GM23248 (cell line): ENCODE measurements around the gene PTGER2. TPM values are rescaled to one million over a fixed set of nuclear protein-coding genes. Genes with fewer than 3 reads are reported as not detected.

Experiments used
- DNase-seq: peaks from one replicate; pipeline ENCODE4 v3.0.0-alpha.2; 2015
- H2AFZ ChIP-seq: fragments of 200-600 bp; sonication (generic); 2 replicates; pipeline ENCODE4 v1.6.1; 2016; ENCODE audit warnings: antibody characterized with exemption
- H3F3A ChIP-seq: fragments of 200-600 bp; sonication (generic); 2 replicates; pipeline ENCODE4 v1.6.1; 2016; ENCODE audit warnings: mild to moderate bottlenecking, antibody characterized with exemption, mixed run types; ENCODE audit not compliant: insufficient read depth
- H3K27ac ChIP-seq: fragments of 200-600 bp; sonication (generic); 2 replicates; pipeline ENCODE4 v1.5.1; 2016; ENCODE audit warnings: mild to moderate bottlenecking
- H3K27me3 ChIP-seq: fragments of 200-600 bp; sonication (generic); replicated peaks from 2 replicates; pipeline ENCODE4 v1.6.1; 2016; ENCODE audit warnings: mild to moderate bottlenecking; ENCODE audit not compliant: insufficient read depth
- H3K36me3 ChIP-seq: fragments of 200-600 bp; sonication (generic); 2 replicates; pipeline ENCODE4 v1.6.1; 2016; ENCODE audit warnings: low read depth, mild to moderate bottlenecking
- H3K4me1 ChIP-seq: fragments of 200-600 bp; sonication (generic); 2 replicates; pipeline ENCODE4 v1.6.1; 2016; ENCODE audit warnings: mild to moderate bottlenecking; ENCODE audit not compliant: insufficient read depth
- H3K4me2 ChIP-seq: fragments of 200-600 bp; sonication (generic); one replicate; pipeline ENCODE4 v1.6.1; 2016; ENCODE audit warnings: mild to moderate bottlenecking; ENCODE audit not compliant: unreplicated experiment
- H3K4me3 ChIP-seq: fragments of 200-600 bp; sonication (generic); 2 replicates; pipeline ENCODE4 v1.5.1; 2016; ENCODE audit warnings: mild to moderate bottlenecking
- H3K79me2 ChIP-seq: fragments of 200-600 bp; sonication (generic); 2 replicates; pipeline ENCODE4 v1.6.1; 2016; ENCODE audit warnings: mild to moderate bottlenecking; ENCODE audit not compliant: insufficient read depth
- H3K9ac ChIP-seq: fragments of 200-600 bp; sonication (generic); 2 replicates; pipeline ENCODE4 v1.6.1; 2016; ENCODE audit warnings: mild to moderate bottlenecking
- H3K9me2 ChIP-seq: fragments of 200-600 bp; sonication (generic); 2 replicates; pipeline ENCODE4 v1.6.1; 2016; ENCODE audit warnings: mixed run types, mild to moderate bottlenecking, moderate library complexity; ENCODE audit not compliant: insufficient read depth
- H3K9me3 ChIP-seq: fragments of 200-600 bp; sonication (generic); one replicate; pipeline ENCODE4 v1.6.1; 2017; ENCODE audit warnings: low read depth
- H4K20me1 ChIP-seq: fragments of 200-600 bp; sonication (generic); 2 replicates; pipeline ENCODE4 v1.6.0; 2016; ENCODE audit not compliant: insufficient read depth
- EZH2 ChIP-seq: fragments of 200-600 bp; sonication (generic); IDR thresholded peaks from 2 replicates; pipeline ENCODE4 v1.6.1; 2018; ENCODE audit warnings: antibody characterized with exemption, mild to moderate bottlenecking; ENCODE audit not compliant: insufficient read depth, poor library complexity, severe bottlenecking
- EZH2phosphoT487 ChIP-seq: fragments of 200-600 bp; sonication (generic); IDR thresholded peaks from 2 replicates; pipeline ENCODE4 v1.6.1; 2018; ENCODE audit warnings: antibody characterized with exemption, moderate library complexity, mild to moderate bottlenecking, low read depth; ENCODE audit not compliant: insufficient read depth
- WGBS, 2 experiments: methylation state at CpG; one replicate each; pipeline ENCODE4 v1.1.6; 2015 to 2017; ENCODE audit warnings: low lambda C conversion rate in 2 of 2, low coverage in 1 of 2; ENCODE audit errors: missing lambda C conversion rate in 2 of 2; 5-methylcytosine and 5-hydroxymethylcytosine counted together
- in situ Hi-C: fragments of 300-500 bp; cut with MboI; formaldehyde crosslinking; loops from 2 replicates; pipeline ENCODE4 v1.15.0; 2020
- polyA plus RNA-seq: library from polyadenylated mRNA; unstranded; fragments of >200 nt; fragmentation: Nextera tagmentation; extraction: Ambion mirVana; gene quantifications from 2 replicates; pipeline ENCODE4 v1.2.1, GENCODE V29; 2016
- total RNA-seq: library from RNA; depleted of rRNA; stranded (reverse); fragments of >200 nt; shearing (Covaris generic); gene quantifications from 2 replicates; pipeline ENCODE4 v1.2.3, GENCODE V29; 2014

PTGER2 gene
- total and polyA plus RNA-seq, 2 experiments from 2014 or later: 6.2 to 9.1 TPM

GRCh38 chr14:52352569-52352968 is 38.5 kb downstream of the PTGER2 start:
- Histone ChIP-seq H3K4me1 (peaks cover 70% of the 10 kb centered on the region), H4K20me1 (no peaks in the 10 kb centered on the region), H3K4me3 (no peak overlapping the region), H3K9ac (no peak overlapping the region), H3K36me3 (no peaks in the 10 kb centered on the region), H3K27ac (0 out of 2 replicates have a peak overlapping the region, but pooled peaks have one; percentile 76), H3K79me2 (no peaks in the 10 kb centered on the region), H3K27me3 (no peaks in the 10 kb centered on the region), H2AFZ (no peak overlapping the region), H3K9me3 (no peaks in the 10 kb centered on the region), H3K9me2 (no peaks in the 10 kb centered on the region), H3F3A (peaks cover 84% of the 10 kb centered on the region), H3K4me2 (no peak overlapping the region)
- 55 to 57% methylated on average over 4 of the region's 4 CpGs for WGBS, 2 experiments
- TF ChIP-seq EZH2 (no peak), EZH2phosphoT487 (no peak)
- in situ Hi-C loops: no loop called here
- no peak for DNase-seq

DNA sequence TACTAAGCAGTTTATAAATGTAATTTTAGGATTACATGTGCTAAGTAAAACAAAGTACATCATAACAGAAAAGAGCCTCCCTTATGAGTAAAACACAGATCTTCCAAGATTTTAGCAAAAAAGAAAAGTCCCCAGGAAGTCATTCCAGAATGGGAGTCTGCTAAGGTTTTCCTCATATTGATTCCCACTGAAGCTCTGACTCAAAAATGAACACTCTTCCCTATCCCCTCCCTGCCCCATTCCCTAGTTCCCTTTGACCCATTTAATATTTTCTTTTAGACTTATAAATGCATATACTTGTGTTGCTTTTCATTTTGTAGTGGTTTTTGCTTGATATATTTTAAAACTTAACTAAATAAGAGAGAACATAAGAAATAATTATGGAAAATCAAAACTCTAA is 40.1 kb downstream of the PTGER2 start:
- Histone ChIP-seq H3K79me2 (no peaks in the 10 kb centered on the region), H3K4me2 (peak overlapping the region; percentile 95), H4K20me1 (no peaks in the 10 kb centered on the region), H2AFZ (no peak overlapping the region), H3K4me1 (peaks cover 55% of the 10 kb centered on the region), H3K9me2 (no peaks in the 10 kb centered on the region), H3K9ac (peak overlapping the region; percentile 60), H3F3A (peaks cover 69% of the 10 kb centered on the region), H3K9me3 (no peaks in the 10 kb centered on the region), H3K27ac (peak overlapping the region; percentile 92), H3K4me3 (peak overlapping the region; percentile 61), H3K27me3 (no peaks in the 10 kb centered on the region), H3K36me3 (no peaks in the 10 kb centered on the region)
- in situ Hi-C loops: no loop called here
- TF ChIP-seq EZH2phosphoT487 (no peak), EZH2 (no peak)
- DNase-seq: no peak

DNA sequence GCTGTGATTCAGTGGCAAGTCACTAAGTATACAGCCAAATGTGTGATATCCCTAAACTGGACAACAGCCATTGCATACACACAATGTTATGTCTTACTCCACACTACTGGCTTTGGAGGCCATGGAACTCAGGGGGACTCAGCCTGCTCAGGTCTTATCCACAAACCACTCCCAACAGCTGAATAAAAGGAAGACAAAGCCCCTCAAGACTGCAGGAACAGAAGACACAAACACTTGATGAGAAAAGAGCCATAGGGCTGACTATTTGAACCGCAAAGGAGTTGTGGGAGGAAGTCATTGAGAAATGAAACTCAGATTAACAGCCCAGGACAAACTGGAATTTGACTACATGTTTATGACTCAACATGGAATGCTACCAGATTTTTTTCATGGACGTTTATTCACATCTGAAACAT is 40.9 kb downstream of the PTGER2 start:
- no peaks in the 10 kb centered on the region for H3K36me3 ChIP-seq
- peaks cover 61% of the 10 kb centered on the region for H3F3A ChIP-seq
- H3K27ac ChIP-seq: peak overlapping the region; percentile 92
- H3K27me3 ChIP-seq: no peaks in the 10 kb centered on the region
- peak overlapping the region; percentile 61 for H3K4me3 ChIP-seq
- peak overlapping the region; percentile 95 for H3K4me2 ChIP-seq
- TF ChIP-seq EZH2: no peak
- peak; percentile 61; the same call in 1 of the 2 replicates for TF ChIP-seq EZH2phosphoT487
- no peaks in the 10 kb centered on the region for H4K20me1 ChIP-seq
- H2AFZ ChIP-seq: peak overlapping the region; percentile 62
- H3K9me3 ChIP-seq: no peaks in the 10 kb centered on the region
- H3K9me2 ChIP-seq: no peaks in the 10 kb centered on the region
- 0% methylated on average over 2 of the region's 2 CpGs for WGBS, 2 experiments
- in situ Hi-C loops: no loop called here
- peaks cover 53% of the 10 kb centered on the region for H3K4me1 ChIP-seq
- no peaks in the 10 kb centered on the region for H3K79me2 ChIP-seq
- DNase-seq: peak; percentile 94
- peak overlapping the region; percentile 60 for H3K9ac ChIP-seq

GRCh38 chr14:52355526-52355925 is 41.4 kb downstream of the PTGER2 start:
- Histone ChIP-seq H3K9me2 (no peaks in the 10 kb centered on the region), H3F3A (peaks cover 56% of the 10 kb centered on the region), H3K4me2 (peak overlapping the region; percentile 95), H3K4me3 (peak overlapping the region; percentile 61), H3K27me3 (no peaks in the 10 kb centered on the region), H3K36me3 (no peaks in the 10 kb centered on the region), H3K79me2 (no peaks in the 10 kb centered on the region), H4K20me1 (no peaks in the 10 kb centered on the region), H3K9ac (peak overlapping the region; percentile 60), H3K4me1 (peaks cover 49% of the 10 kb centered on the region), H2AFZ (peak overlapping the region; percentile 62), H3K9me3 (no peaks in the 10 kb centered on the region), H3K27ac (peak overlapping the region; percentile 92)
- WGBS, 2 experiments: 47 to 50% methylated on average over 5 of the region's 5 CpGs
- in situ Hi-C loops: no loop called here
- no peak for TF ChIP-seq EZH2phosphoT487
- no peak for DNase-seq

DNA sequence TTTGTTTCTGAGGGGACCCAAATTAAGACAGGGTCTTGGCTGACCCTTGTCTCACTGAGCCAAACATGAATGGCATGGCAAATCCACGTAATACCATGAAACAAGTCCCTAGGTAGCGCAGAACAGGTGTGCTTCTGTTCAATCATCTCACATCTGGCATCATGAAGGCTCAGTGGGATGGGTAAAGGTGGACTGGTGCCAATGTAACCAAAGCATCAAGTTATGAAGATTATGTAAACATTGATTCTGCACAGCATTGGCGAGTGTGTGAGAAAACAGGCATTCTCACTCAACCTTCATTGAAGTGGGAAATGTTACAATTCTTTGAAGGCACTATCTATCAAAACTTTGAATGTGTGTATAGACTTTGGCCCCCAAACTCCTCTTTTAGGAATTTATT is 41.9 kb downstream of the PTGER2 start:
- Histone ChIP-seq H3K4me1 (peaks cover 44% of the 10 kb centered on the region), H2AFZ (peak overlapping the region; percentile 62; the same call in 1 of the 2 replicates), H3K4me2 (no peak overlapping the region), H3K9me3 (no peaks in the 10 kb centered on the region), H3K27me3 (no peaks in the 10 kb centered on the region), H3K9me2 (no peaks in the 10 kb centered on the region), H3F3A (peaks cover 51% of the 10 kb centered on the region), H3K27ac (peak overlapping the region; percentile 92), H3K79me2 (no peaks in the 10 kb centered on the region), H3K36me3 (no peaks in the 10 kb centered on the region), H4K20me1 (no peaks in the 10 kb centered on the region), H3K4me3 (peak overlapping the region; percentile 61; the same call in 1 of the 2 replicates), H3K9ac (no peak overlapping the region)
- in situ Hi-C loops: no loop called here
- no peak for TF ChIP-seq EZH2phosphoT487
- TF ChIP-seq EZH2: no peak
- WGBS, 2 experiments: 98 to 99% methylated on average over 3 of the region's 3 CpGs
- DNase-seq: no peak
